MCF 10A (cell line): ENCODE results near the gene SLU7. TPM values are rescaled to one million over a fixed set of nuclear protein-coding genes. Genes with fewer than 3 reads are reported as not detected.

Source experiments
- BruUV-seq: library from RNA; stranded (reverse); fragments of 400-500 nt; replicated peaks from 2 replicates; lab custom pipeline; 2021; lab: Mats Ljungman, UMichigan
- CTCF ChIA-PET: fragments of 300-600 bp; sonication (Branson Sonifier 250); formaldehyde crosslinking; extraction: SDS; loops from one replicate; lab custom pipeline; 2021; ENCODE audit warnings: antibody characterized with exemption, inconsistent platforms; lab: Yijun Ruan, JAX
- POLR2A ChIA-PET: fragments of 300-600, 350-650 bp; sonication (Branson Sonifier 250); formaldehyde crosslinking; extraction: SDS; loops from one replicate; lab custom pipeline; 2020; ENCODE audit warnings: antibody characterized with exemption, inconsistent platforms; lab: Yijun Ruan, JAX
- DNase-seq: peaks from one replicate; pipeline ENCODE4 v3.0.0-alpha.2; 2018; ENCODE audit not compliant: unreplicated experiment
- H3K27ac Mint-ChIP-seq: one replicate; pipeline ENCODE4 v1.8.0; 2022; ENCODE audit warnings: mild to moderate bottlenecking, low read depth, mixed read lengths; ENCODE audit not compliant: unreplicated experiment
- H3K27me3 Mint-ChIP-seq: one replicate; pipeline ENCODE4 v1.8.0; 2022; ENCODE audit warnings: mixed read lengths; ENCODE audit not compliant: insufficient read depth, unreplicated experiment
- H3K36me3 Mint-ChIP-seq: one replicate; pipeline ENCODE4 v1.8.0; 2022; ENCODE audit warnings: mild to moderate bottlenecking, moderate library complexity, mixed read lengths; ENCODE audit not compliant: insufficient read depth, unreplicated experiment
- H3K4me1 Mint-ChIP-seq: one replicate; pipeline ENCODE4 v1.8.0; 2022; ENCODE audit warnings: mixed read lengths; ENCODE audit not compliant: insufficient read depth, unreplicated experiment
- H3K4me3 Mint-ChIP-seq: one replicate; pipeline ENCODE4 v1.8.0; 2022; ENCODE audit warnings: mild to moderate bottlenecking, moderate library complexity, mixed read lengths; ENCODE audit not compliant: unreplicated experiment
- H3K9me3 Mint-ChIP-seq: one replicate; pipeline ENCODE4 v1.8.0; 2022; ENCODE audit warnings: mixed read lengths; ENCODE audit not compliant: unreplicated experiment
- CTCF ChIP-seq: fragments of 200-600 bp; IDR thresholded peaks from one replicate; pipeline ENCODE4 v1.8.0; 2022; ENCODE audit warnings: antibody characterized with exemption, mild to moderate bottlenecking; ENCODE audit not compliant: unreplicated experiment
- intact Hi-C: fragments of 100-400 bp; cut with micrococcal nuclease; formaldehyde crosslinking; loops from 2 replicates; pipeline ENCODE4 v1.14.1; 2022
- total RNA-seq: library from RNA; stranded (reverse); gene quantifications from 2 replicates; pipeline ENCODE4 v1.2.3, GENCODE V29; 2022

Gene SLU7
- total RNA-seq, 1 experiment from 2014 or later: 64.6 TPM

- Mint-ChIP-seq H3K4me3 (peak overlapping the region; percentile 99), H3K4me1 (peaks cover 52% of the 10 kb centered on the region), H3K36me3 (peaks cover 26% of the 10 kb centered on the region), H3K27ac (peak overlapping the region; percentile 99), H3K27me3 (no peaks in the 10 kb centered on the region), H3K9me3 (peaks cover 7% of the 10 kb centered on the region)
- CTCF ChIA-PET: interaction anchor here (0.7 to 14.2 kb wide), 9 partner anchors 9 to 1678 kb away, joined by 3 to 197 read pairs (median 4); partner anchors contain the start of gene FAM200C
- no peak for TF ChIP-seq CTCF
- no TSS peak for BruUV-seq
- DNase-seq: no peak
- POLR2A ChIA-PET: interaction anchor here (0.5 to 10.5 kb wide), 20 partner anchors 9 to 1688 kb away, joined by 3 to 272 read pairs (median 4); partner anchors contain the start of genes FAM200C and TTC1
- intact Hi-C loops: loop anchor here (5.0 kb wide), 1 partner anchor 418 kb away; no protein-coding TSS in a partner anchor
Observed at GRCh38 chr5:160419458-160420330, 813 bp upstream of the SLU7 start.

GRCh38 chr5:160399402-160400353, 19.2 kb downstream of the SLU7 start, which contains the start of gene FAM200C:
TSS of gene FAM200C (minus strand) at chr5:160400054. CDS start at chr5:160395490, 4,564 bp downstream.
- ChIA-PET CTCF (interaction anchor here (1.0 to 3.7 kb wide), 5 partner anchors 10 to 378 kb away, joined by 3 to 15 read pairs (median 4); no protein-coding TSS in a partner anchor), POLR2A (interaction anchor here (0.6 to 13.8 kb wide), 21 partner anchors 9 to 1410 kb away, joined by 3 to 272 read pairs (median 4); partner anchors contain the start of genes PTTG1, SLU7 and TTC1)
- H3K9me3 Mint-ChIP-seq: no peaks in the 10 kb centered on the region
- TSS peak; percentile 59 for BruUV-seq
- H3K4me3 Mint-ChIP-seq: peak within 1 kb of the TSS; percentile 85
- H3K27me3 Mint-ChIP-seq: no peaks in the 10 kb centered on the region
- intact Hi-C loops: no loop called here
- H3K36me3 Mint-ChIP-seq: peaks cover 45% of the 10 kb centered on the region
- peak within 1 kb of the TSS; percentile 94 for H3K27ac Mint-ChIP-seq
- peaks cover 14% of the 10 kb centered on the region for H3K4me1 Mint-ChIP-seq
- TF ChIP-seq CTCF: no peak
- peak; percentile 97 for DNase-seq

GRCh38 chr5:160398806-160399205, 20.1 kb downstream of the SLU7 start:
- CTCF ChIA-PET: interaction anchor here (1.0 to 3.7 kb wide), 5 partner anchors 9 to 377 kb away, joined by 3 to 15 read pairs (median 4); no protein-coding TSS in a partner anchor
- no peak for TF ChIP-seq CTCF
- BruUV-seq: no TSS peak
- DNase-seq: no peak
- peak overlapping the region; percentile 94 for H3K27ac Mint-ChIP-seq
- H3K27me3 Mint-ChIP-seq: no peaks in the 10 kb centered on the region
- H3K36me3 Mint-ChIP-seq: peaks cover 36% of the 10 kb centered on the region
- H3K4me3 Mint-ChIP-seq: peak overlapping the region; percentile 85
- H3K4me1 Mint-ChIP-seq: peaks cover 14% of the 10 kb centered on the region
- POLR2A ChIA-PET: interaction anchor here (0.9 to 13.8 kb wide), 8 partner anchors 9 to 390 kb away, joined by 3 to 272 read pairs (median 4); partner anchors contain the start of genes PTTG1, SLU7 and TTC1
- intact Hi-C loops: no loop called here
- H3K9me3 Mint-ChIP-seq: no peaks in the 10 kb centered on the region
